Lower lobe of right lung (tissue), 2 donors: ENCODE measurements around the gene YIPF1. TPM values are rescaled to one million over a fixed set of nuclear protein-coding genes. Genes with fewer than 3 reads are reported as not detected.

ENCODE experiments used
- ATAC-seq, 2 donors: fragments of 200-7000 bp; cut with Tn5 transposase; one replicate each; pipeline ENCODE4 v1.9.1; 2020 to 2022; ENCODE audit warnings: mild to moderate bottlenecking in 2 of 2, moderate library complexity in 2 of 2
- DNase-seq: peaks from one replicate; pipeline ENCODE4 v3.0.0-alpha.2; 2020
- H3K27ac ChIP-seq: fragments of 200-600 bp; one replicate; pipeline ENCODE4 v1.8.0; 2022
- H3K27me3 ChIP-seq: fragments of 200-600 bp; one replicate; pipeline ENCODE4 v1.8.0; 2022; ENCODE audit warnings: low read depth
- H3K36me3 ChIP-seq: fragments of 200-600 bp; one replicate; pipeline ENCODE4 v1.8.0; 2022; ENCODE audit warnings: mild to moderate bottlenecking
- H3K4me1 ChIP-seq: fragments of 200-600 bp; one replicate; pipeline ENCODE4 v1.8.0; 2022
- H3K4me3 ChIP-seq: fragments of 200-600 bp; one replicate; pipeline ENCODE4 v1.8.0; 2022; ENCODE audit warnings: mild to moderate bottlenecking
- H3K9me3 ChIP-seq: fragments of 200-600 bp; one replicate; pipeline ENCODE4 v1.8.0; 2022
- intact Hi-C: fragments of 100-400 bp; cut with DNase I; formaldehyde crosslinking; loops from one replicate; pipeline ENCODE4 v1.11.0; 2022
- total RNA-seq: library from RNA; stranded (reverse); fragmentation: NEBNext Ultra II Directional; extraction: Animal tissue kit (Norgen Biotek cat#: 25700); gene quantifications from one replicate; pipeline ENCODE4 v1.2.1, GENCODE V29; 2021
- TF ChIP-seq, protein P1 (sequence below): fragments of 200-600 bp; IDR thresholded peaks from one replicate; pipeline ENCODE4 v1.8.0; 2022; ENCODE audit warnings: antibody characterized with exemption, mild to moderate bottlenecking
- donor health status: DM: no; HTN: yes; CAD: no; lungs with severe emphysema.

YIPF1 gene
- total RNA-seq, 1 donor from 2014 or later, result 24.5 TPM

DNA sequence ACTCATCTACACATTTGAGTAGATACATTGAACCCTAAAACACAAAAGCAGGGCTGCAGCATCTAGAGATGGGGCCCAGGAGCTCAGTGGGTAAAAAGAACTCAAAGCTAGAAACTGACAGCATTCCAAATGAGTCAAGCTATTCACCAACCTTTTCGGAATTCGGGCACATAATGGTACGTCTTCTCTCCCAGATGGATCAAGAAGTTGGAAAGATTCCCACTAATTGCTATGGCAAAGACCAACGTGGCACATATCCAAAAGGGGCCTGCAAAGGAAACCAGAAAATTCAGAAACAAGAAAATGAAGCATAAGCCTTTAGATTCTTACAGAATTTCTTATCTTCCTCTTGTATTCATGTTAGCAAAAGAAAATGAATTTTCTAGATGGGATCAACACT lies 18.4 kb downstream of the YIPF1 start:
- no peaks in the 10 kb centered on the region for H3K27me3 ChIP-seq
- intact Hi-C loops, result loop anchor here (10.0 kb wide), 1 partner anchor 84 kb away; no protein-coding TSS in a partner anchor
- ATAC-seq (no peak), DNase-seq (no peak)
- TF ChIP-seq, protein P1, sequence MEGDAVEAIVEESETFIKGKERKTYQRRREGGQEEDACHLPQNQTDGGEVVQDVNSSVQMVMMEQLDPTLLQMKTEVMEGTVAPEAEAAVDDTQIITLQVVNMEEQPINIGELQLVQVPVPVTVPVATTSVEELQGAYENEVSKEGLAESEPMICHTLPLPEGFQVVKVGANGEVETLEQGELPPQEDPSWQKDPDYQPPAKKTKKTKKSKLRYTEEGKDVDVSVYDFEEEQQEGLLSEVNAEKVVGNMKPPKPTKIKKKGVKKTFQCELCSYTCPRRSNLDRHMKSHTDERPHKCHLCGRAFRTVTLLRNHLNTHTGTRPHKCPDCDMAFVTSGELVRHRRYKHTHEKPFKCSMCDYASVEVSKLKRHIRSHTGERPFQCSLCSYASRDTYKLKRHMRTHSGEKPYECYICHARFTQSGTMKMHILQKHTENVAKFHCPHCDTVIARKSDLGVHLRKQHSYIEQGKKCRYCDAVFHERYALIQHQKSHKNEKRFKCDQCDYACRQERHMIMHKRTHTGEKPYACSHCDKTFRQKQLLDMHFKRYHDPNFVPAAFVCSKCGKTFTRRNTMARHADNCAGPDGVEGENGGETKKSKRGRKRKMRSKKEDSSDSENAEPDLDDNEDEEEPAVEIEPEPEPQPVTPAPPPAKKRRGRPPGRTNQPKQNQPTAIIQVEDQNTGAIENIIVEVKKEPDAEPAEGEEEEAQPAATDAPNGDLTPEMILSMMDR, result no peak
- H3K9me3 ChIP-seq, result no peaks in the 10 kb centered on the region
- H3K27ac ChIP-seq, result no peak overlapping the region
- H3K4me3 ChIP-seq, result no peak overlapping the region
- H3K36me3 ChIP-seq, result peaks cover 89% of the 10 kb centered on the region
- no peaks in the 10 kb centered on the region for H3K4me1 ChIP-seq

DNA sequence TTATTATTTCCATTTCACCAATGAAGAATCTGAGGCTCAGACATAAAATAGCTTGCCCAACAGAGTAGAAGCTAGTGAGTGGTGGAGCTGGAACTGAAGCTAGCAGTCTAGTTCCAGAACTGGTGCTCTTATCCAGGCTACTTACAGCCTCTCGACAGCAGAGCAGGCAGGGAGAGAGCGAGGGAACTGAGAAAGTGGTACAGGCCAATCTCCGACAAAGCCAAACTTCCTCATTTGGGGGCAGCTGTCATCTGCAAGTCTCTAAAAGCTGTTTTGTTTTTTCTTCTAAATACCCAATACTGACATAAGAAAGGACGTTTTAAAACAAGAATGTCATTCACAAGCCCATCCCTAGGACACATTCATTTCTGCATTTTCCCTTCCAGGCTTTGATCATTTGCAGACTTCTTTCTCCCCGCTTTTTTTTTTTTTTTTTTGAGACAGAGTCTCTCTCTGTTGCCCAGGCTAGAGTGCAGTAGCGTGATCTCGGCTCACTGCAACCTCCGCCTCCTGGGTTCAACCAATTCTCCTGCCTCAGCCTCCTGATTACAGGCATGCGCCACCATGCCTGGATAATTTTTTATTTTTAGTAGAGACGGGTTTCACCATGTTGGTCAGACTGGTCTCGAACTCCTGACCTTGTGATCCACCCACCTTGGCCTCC lies 20.0 kb downstream of the YIPF1 start:
- H3K27ac ChIP-seq, result no peak overlapping the region
- no peaks in the 10 kb centered on the region for H3K4me1 ChIP-seq
- H3K9me3 ChIP-seq, result no peaks in the 10 kb centered on the region
- H3K36me3 ChIP-seq, result peaks cover 91% of the 10 kb centered on the region
- TF ChIP-seq, protein P1, result no peak
- ATAC-seq (no peak), DNase-seq (no peak)
- intact Hi-C loops, result loop anchor here (10.0 kb wide), 1 partner anchor 85 kb away; no protein-coding TSS in a partner anchor
- no peak overlapping the region for H3K4me3 ChIP-seq
- no peaks in the 10 kb centered on the region for H3K27me3 ChIP-seq

DNA sequence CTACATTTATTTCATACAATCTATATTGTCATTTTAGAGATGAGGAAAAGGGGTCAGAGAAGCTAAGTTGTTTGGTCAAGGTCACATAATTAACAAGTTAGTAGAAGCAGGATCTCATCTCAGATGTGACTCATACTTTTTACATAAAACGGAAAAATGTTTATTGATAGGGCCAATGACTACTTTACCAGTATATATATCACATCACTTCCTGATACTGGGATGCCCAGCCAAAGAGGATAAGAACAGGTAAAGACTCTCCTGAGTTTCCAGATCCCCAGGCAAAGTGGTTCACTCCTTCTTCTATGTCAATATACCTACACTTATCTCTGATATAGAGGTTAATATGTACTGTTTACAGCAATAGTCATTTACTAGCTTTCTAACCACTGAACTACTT lies 21.0 kb downstream of the YIPF1 start:
- intact Hi-C loops, result no loop called here
- TF ChIP-seq, protein P1, result no peak
- Histone ChIP-seq H3K4me3 (no peak overlapping the region), H3K4me1 (no peaks in the 10 kb centered on the region), H3K9me3 (no peaks in the 10 kb centered on the region), H3K27me3 (no peaks in the 10 kb centered on the region), H3K27ac (no peak overlapping the region), H3K36me3 (peaks cover 86% of the 10 kb centered on the region)
- no peak for DNase-seq
- no peak for ATAC-seq

DNA sequence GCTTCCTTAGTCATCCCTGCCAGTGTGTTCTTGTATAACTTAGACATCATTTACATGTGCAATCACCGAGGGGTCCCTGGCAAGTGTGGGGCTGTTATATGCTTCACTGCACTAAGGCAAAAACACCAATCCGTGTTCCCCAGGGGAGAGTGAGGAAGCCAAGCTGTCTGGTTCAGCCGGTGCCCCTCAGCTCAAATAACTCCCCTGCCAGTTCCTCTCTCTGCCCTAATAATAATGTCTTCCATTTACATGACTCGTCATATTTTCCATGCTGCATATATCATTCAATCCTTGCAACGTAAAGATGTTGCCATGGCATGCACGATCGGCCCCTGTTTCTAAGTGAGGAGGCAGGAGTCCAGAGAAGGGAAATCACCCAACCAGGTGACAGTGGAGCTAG lies 27.1 kb downstream of the YIPF1 start:
- no peaks in the 10 kb centered on the region for H3K27me3 ChIP-seq
- no peak overlapping the region for H3K27ac ChIP-seq
- TF ChIP-seq, protein P1, result no peak
- ATAC-seq, result no peak
- intact Hi-C loops, result no loop called here
- H3K9me3 ChIP-seq, result no peaks in the 10 kb centered on the region
- no peak for DNase-seq
- peaks cover 60% of the 10 kb centered on the region for H3K36me3 ChIP-seq
- H3K4me3 ChIP-seq, result no peak overlapping the region
- H3K4me1 ChIP-seq, result no peaks in the 10 kb centered on the region

DNA sequence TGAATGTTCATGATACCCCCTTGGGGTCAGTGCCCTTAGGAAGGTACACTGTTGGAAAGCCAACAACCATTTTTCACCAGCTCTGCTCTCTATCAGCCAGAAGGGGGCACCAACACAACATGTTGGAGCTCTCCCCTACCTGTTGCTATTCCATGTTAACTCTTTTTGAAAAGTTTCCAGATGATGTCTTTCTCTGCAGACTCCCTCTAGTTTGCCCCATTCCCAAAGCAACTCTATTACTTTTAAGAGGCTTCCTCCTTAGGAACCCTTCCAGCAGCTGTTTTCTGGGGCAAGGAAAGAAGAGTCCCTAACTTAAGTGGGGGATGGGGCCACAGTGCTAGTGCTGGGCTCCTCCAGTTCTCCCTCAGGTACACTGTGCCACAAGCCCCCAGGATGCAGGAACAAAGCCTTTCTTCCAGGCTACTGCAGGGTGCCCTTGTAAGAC lies 28.6 kb downstream of the YIPF1 start:
- Histone ChIP-seq H3K4me3 (no peak overlapping the region), H3K9me3 (no peaks in the 10 kb centered on the region), H3K27me3 (no peaks in the 10 kb centered on the region), H3K4me1 (no peaks in the 10 kb centered on the region), H3K27ac (no peak overlapping the region), H3K36me3 (peaks cover 64% of the 10 kb centered on the region)
- TF ChIP-seq, protein P1, result peak; percentile 73
- DNase-seq, result no peak
- ATAC-seq, result peak; percentile 61 to 74
- intact Hi-C loops, result no loop called here
